Keratinocyte (primary cell): ENCODE measurements around the gene TRIB2. TPM values are rescaled to one million over a fixed set of nuclear protein-coding genes. Genes with fewer than 3 reads are reported as not detected.

Source experiments
- DNase-seq: peaks from one replicate; pipeline ENCODE4 v3.0.0-alpha.2; 2011; ENCODE audit warnings: low read depth, missing footprints, low spot score
- FAIRE-seq: peaks from 2 replicates; lab custom pipeline; 2011; peaks lifted over from hg19 to GRCh38; lab: Jason Lieb, UNC
- H2AFZ ChIP-seq: 2 replicates; pipeline ENCODE4 v1.6.0; 2012; ENCODE audit warnings: low read length, control low read depth, inconsistent platforms; ENCODE audit not compliant: control insufficient read depth
- H3K27ac ChIP-seq: 2 replicates; pipeline ENCODE4 v1.5.1; 2011; ENCODE audit warnings: low read length; ENCODE audit not compliant: control insufficient read depth, insufficient read depth
- H3K27me3 ChIP-seq: 3 replicates; pipeline ENCODE4 v1.6.0; 2011; ENCODE audit warnings: low read length; ENCODE audit not compliant: control insufficient read depth, insufficient read depth; ENCODE audit errors: extremely low read depth
- H3K36me3 ChIP-seq, 2 experiments: 2 replicates in 1 of 2; 3 replicates in 1 of 2; pipeline ENCODE4 v1.5.1; 2011; ENCODE audit warnings: low read length in 2 of 2, mild to moderate bottlenecking in 1 of 2; ENCODE audit not compliant: control insufficient read depth in 2 of 2, insufficient read depth in 2 of 2; ENCODE audit errors: extremely low read depth in 1 of 2
- H3K4me1 ChIP-seq: 3 replicates; pipeline ENCODE4 v1.5.1; 2011; ENCODE audit warnings: low read length; ENCODE audit not compliant: control insufficient read depth, insufficient read depth; ENCODE audit errors: extremely low read depth
- H3K4me2 ChIP-seq: 3 replicates; pipeline ENCODE4 v1.6.0; 2011; ENCODE audit warnings: low read depth, low read length; ENCODE audit not compliant: control insufficient read depth, insufficient read depth; ENCODE audit errors: extremely low read depth
- H3K4me3 ChIP-seq, 3 experiments: fragments of 200-600 bp in 1 of 3; sonication (generic) in 1 of 3; 2 replicates in 2 of 3; 3 replicates in 1 of 3; pipeline ENCODE4 v1.5.1; 2011 to 2016; ENCODE audit warnings: low read length in 3 of 3, mild to moderate bottlenecking in 3 of 3, control low read depth in 2 of 3, inconsistent platforms in 1 of 3, low read depth in 1 of 3, mixed read lengths in 1 of 3, mixed run types in 1 of 3, moderate library complexity in 1 of 3; ENCODE audit not compliant: control insufficient read depth in 2 of 3, insufficient read depth in 2 of 3; ENCODE audit errors: extremely low read depth in 1 of 3
- H3K79me2 ChIP-seq: 2 replicates; pipeline ENCODE4 v1.6.0; 2012; ENCODE audit warnings: low read length; ENCODE audit not compliant: control insufficient read depth, insufficient read depth
- H3K9ac ChIP-seq: 3 replicates; pipeline ENCODE4 v1.6.0; 2011; ENCODE audit warnings: low read length; ENCODE audit not compliant: control insufficient read depth, insufficient read depth; ENCODE audit errors: extremely low read depth
- H3K9me1 ChIP-seq: 3 replicates; pipeline ENCODE4 v1.6.0; 2011; ENCODE audit warnings: low read length; ENCODE audit not compliant: control insufficient read depth, insufficient read depth; ENCODE audit errors: extremely low read depth
- H3K9me3 ChIP-seq: 2 replicates; pipeline ENCODE4 v1.5.1; 2012; ENCODE audit warnings: low read depth, low read length; ENCODE audit not compliant: control insufficient read depth
- H4K20me1 ChIP-seq: 3 replicates; pipeline ENCODE4 v1.6.0; 2011; ENCODE audit warnings: low read length; ENCODE audit not compliant: control insufficient read depth, insufficient read depth; ENCODE audit errors: extremely low read depth
- EZH2 ChIP-seq: IDR thresholded peaks from one replicate; pipeline ENCODE4 v1.6.1; 2012; ENCODE audit warnings: inconsistent platforms, mild to moderate bottlenecking, low read length, moderate library complexity
- dilution Hi-C: fragments of 300-500 bp; cut with MboI; formaldehyde crosslinking; loops from one replicate; pipeline ENCODE4 v1.7.0; 2020; ENCODE audit warnings: low sequenced_read_pairs; ENCODE audit not compliant: extremely low pct_ligation_motif_present
- polyA plus RNA-seq, 5 experiments: library from polyadenylated mRNA; depleted of rRNA in 3 of 5; stranded (reverse) in 3 of 5; stranded (forward) in 1 of 5; unstranded in 1 of 5; fragments of >200 nt; gene quantifications; 1 replicate in 1 of 5; 2 replicates in 3 of 5; 3 replicates in 1 of 5; pipeline versions ENCODE4 v1.2.1 to v1.2.3, GENCODE V29; 2011 to 2012; ENCODE audit warnings: missing spikeins in 2 of 5, low read depth in 1 of 5, low replicate concordance in 1 of 5
- TF ChIP-seq, protein P1 (sequence below), 3 experiments: IDR thresholded peaks in 1 of 3; conservative IDR thresholded peaks in 1 of 3; optimal IDR thresholded peaks in 1 of 3; 2 replicates in 2 of 3; 3 replicates in 1 of 3; pipeline versions ENCODE3 to v1.5.1; 2011; ENCODE audit warnings: low read length in 3 of 3, mild to moderate bottlenecking in 3 of 3, moderate library complexity in 2 of 3, control low read depth in 1 of 3, inconsistent platforms in 1 of 3; ENCODE audit not compliant: insufficient read depth in 2 of 3; ENCODE audit errors: extremely low read depth in 1 of 3

TRIB2 gene
- polyA plus RNA-seq, 1 donor (not counting 4 experiments of a cell fraction or from before 2014, with no cell fraction given), result 7.7 TPM

DNA sequence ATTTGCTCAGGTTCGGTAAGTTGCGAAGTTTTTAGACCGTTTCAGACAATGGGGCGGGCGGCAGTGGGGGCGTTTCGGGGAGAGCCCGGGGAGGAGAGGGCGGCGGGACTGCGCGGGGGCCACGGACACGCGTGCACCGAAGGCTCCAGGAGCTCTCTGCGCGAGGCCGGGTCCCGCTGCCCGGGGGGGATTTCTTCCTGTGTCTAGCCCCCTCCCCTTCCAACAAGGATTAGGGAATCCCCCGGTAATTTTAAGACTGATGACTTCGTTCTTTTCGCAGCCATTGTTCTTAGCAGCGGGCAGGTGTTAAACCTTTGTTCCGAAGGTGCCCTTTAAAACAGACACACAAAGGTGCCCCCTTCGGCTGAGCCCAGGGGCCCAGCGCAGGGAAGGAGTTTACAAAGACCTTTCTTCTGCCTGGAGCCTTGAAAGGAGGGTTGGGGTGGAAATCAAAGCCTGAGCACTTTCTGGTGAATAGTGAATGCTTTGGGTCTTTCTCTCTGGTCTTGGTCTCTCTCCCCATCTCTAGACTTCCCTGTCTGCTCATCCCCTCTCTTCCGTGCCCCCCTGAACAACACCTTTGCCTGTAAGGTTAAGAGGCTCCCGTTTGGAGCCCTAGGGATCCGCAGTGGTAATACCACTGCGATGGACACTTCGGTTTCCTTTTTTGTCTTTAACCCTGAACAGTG, 2.1 kb downstream of the TRIB2 start:
- dilution Hi-C loops, result no loop called here
- no peaks in the 10 kb centered on the region for H4K20me1 ChIP-seq
- peak overlapping the region; percentile 65 to 96 (median 74) for H3K4me3 ChIP-seq
- peaks cover 12% of the 10 kb centered on the region for H3K79me2 ChIP-seq
- no peaks in the 10 kb centered on the region for H3K9me1 ChIP-seq
- H3K27me3 ChIP-seq, result no peaks in the 10 kb centered on the region
- no peaks in the 10 kb centered on the region for H3K9me3 ChIP-seq
- no peak for DNase-seq
- no peaks in the 10 kb centered on the region for H3K36me3 ChIP-seq
- no peak for FAIRE-seq
- peaks cover 48% of the 10 kb centered on the region for H3K4me1 ChIP-seq
- H3K27ac ChIP-seq, result no peak overlapping the region
- TF ChIP-seq, protein P1, sequence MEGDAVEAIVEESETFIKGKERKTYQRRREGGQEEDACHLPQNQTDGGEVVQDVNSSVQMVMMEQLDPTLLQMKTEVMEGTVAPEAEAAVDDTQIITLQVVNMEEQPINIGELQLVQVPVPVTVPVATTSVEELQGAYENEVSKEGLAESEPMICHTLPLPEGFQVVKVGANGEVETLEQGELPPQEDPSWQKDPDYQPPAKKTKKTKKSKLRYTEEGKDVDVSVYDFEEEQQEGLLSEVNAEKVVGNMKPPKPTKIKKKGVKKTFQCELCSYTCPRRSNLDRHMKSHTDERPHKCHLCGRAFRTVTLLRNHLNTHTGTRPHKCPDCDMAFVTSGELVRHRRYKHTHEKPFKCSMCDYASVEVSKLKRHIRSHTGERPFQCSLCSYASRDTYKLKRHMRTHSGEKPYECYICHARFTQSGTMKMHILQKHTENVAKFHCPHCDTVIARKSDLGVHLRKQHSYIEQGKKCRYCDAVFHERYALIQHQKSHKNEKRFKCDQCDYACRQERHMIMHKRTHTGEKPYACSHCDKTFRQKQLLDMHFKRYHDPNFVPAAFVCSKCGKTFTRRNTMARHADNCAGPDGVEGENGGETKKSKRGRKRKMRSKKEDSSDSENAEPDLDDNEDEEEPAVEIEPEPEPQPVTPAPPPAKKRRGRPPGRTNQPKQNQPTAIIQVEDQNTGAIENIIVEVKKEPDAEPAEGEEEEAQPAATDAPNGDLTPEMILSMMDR (optimal IDR thresholded peaks at IDR 0.05 in 1 of 3, IDR thresholded peaks at IDR 0.05 in 1 of 3, conservative IDR thresholded peaks at IDR 0.05 in 1 of 3; ENCODE audit: extremely low read depth in 1 of 3, insufficient read depth in 2 of 3, low read length in 3 of 3), result no peak
- H3K9ac ChIP-seq, result peak overlapping the region; percentile 82
- peak overlapping the region; percentile 97 for H3K4me2 ChIP-seq
- peak overlapping the region; percentile 85 for H2AFZ ChIP-seq

DNA sequence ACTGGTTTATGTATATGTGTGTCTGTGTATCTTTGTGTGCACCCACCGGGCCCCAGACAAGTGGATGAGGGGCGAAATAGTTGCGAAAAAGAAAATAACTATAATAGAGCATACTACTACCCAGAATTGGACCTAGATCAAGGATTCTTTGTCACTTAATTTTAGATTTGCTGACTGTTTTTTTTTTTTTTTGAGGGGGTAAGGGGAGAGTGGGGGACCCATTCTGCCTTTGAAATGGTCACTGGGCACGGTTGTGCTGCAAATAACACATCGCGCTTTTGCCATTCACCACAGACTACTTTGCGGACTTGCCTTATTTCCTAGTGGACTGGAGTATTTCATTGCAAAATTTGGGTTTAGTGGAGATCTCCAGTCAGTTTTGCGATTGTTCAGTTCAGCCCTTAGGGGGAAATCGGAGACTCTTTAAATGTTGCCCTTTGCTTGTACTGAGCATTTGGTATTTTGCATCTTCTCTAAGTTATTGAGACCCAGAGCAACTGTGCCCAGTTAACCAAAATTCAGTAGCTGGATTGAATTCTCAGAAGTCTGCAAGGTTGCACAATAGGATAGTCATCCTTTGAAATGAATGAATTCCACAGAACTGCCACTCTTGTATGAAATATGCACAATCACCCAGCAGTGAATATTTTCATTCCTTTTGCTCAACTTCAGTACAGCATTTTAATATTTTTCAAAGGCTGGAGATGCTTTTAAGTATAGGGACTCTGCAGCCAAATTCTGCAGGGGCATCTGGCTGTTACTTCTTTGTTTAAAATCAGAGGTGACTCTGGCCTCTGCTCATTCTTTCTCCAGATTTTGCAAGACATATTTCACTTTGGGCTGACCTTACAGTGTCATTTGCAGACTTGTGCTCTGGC, 2.9 kb downstream of the TRIB2 start:
- no peak for FAIRE-seq
- H3K9me1 ChIP-seq, result no peaks in the 10 kb centered on the region
- no peaks in the 10 kb centered on the region for H3K36me3 ChIP-seq
- no peak overlapping the region for H3K27ac ChIP-seq
- peak overlapping the region; percentile 65 to 96 (median 74) for H3K4me3 ChIP-seq
- no peak overlapping the region for H2AFZ ChIP-seq
- no peaks in the 10 kb centered on the region for H3K9me3 ChIP-seq
- peak overlapping the region; percentile 82 for H3K9ac ChIP-seq
- H3K4me2 ChIP-seq, result peak overlapping the region; percentile 97
- H3K4me1 ChIP-seq, result peaks cover 43% of the 10 kb centered on the region
- dilution Hi-C loops, result no loop called here
- H3K27me3 ChIP-seq, result no peaks in the 10 kb centered on the region
- no peak for TF ChIP-seq EZH2
- TF ChIP-seq, protein P1 (optimal IDR thresholded peaks at IDR 0.05 in 1 of 3, IDR thresholded peaks at IDR 0.05 in 1 of 3, conservative IDR thresholded peaks at IDR 0.05 in 1 of 3; ENCODE audit: extremely low read depth in 1 of 3, insufficient read depth in 2 of 3, low read length in 3 of 3), result no peak
- no peaks in the 10 kb centered on the region for H4K20me1 ChIP-seq
- H3K79me2 ChIP-seq, result peaks cover 12% of the 10 kb centered on the region
- no peak for DNase-seq
